HCT116 (cell line): Measurements from ENCODE around the gene KLC4. TPM values are rescaled to one million over a fixed set of nuclear protein-coding genes. Genes with fewer than 3 reads are reported as not detected.

Experiments
- ATAC-seq: fragments of 200-7000 bp; cut with Tn5 transposase; 2 replicates; pipeline ENCODE4 v1.9.1; 2020; ENCODE audit warnings: mild to moderate bottlenecking, moderate library complexity
- BruUV-seq: library from RNA; stranded (reverse); fragments of 400-500 nt; replicated peaks from 2 replicates; lab custom pipeline; 2021; lab: Mats Ljungman, UMichigan
- CTCF ChIA-PET: fragments of 300-600 bp; sonication (Branson Sonifier 250); formaldehyde crosslinking; loops from one replicate; lab custom pipeline; 2021; ENCODE audit warnings: antibody characterized with exemption; lab: Charles Lee
- POLR2A ChIA-PET: fragments of 300-600, 350-600 bp; sonication (Branson Sonifier 250); formaldehyde crosslinking; loops from one replicate; lab custom pipeline; 2021; ENCODE audit warnings: antibody characterized with exemption; lab: Charles Lee
- RAD21 ChIA-PET, 2 experiments: fragments of 300-600 bp; sonication (Branson Sonifier 250); formaldehyde crosslinking; loops; one replicate each; lab custom pipeline; 2023; ENCODE audit warnings: low total read pairs in 2 of 2; ENCODE audit not compliant: uncharacterized antibody in 2 of 2, unreplicated experiment in 2 of 2, low non-redundant PET in 1 of 2; lab: Charles Lee
- DNase-seq: peaks from one replicate; pipeline ENCODE4 v3.0.0-alpha.2; 2010; ENCODE audit warnings: low read depth, low spot score
- H2AFZ ChIP-seq: fragments of 200-600 bp; shearing (Covaris generic), sonication (generic); 2 replicates; pipeline ENCODE4 v1.6.1; 2017; ENCODE audit warnings: low read depth, mixed run types, mixed read lengths, antibody characterized with exemption, low read length; ENCODE audit not compliant: poor library complexity, severe bottlenecking
- H3K27ac ChIP-seq: 2 replicates; pipeline ENCODE4 v1.5.1; 2012; ENCODE audit warnings: low read depth, low read length
- H3K27me3 ChIP-seq: fragments of 200-600 bp; sonication (generic); 2 replicates; pipeline ENCODE4 v1.6.1; 2016; ENCODE audit warnings: mixed run types, low read length, mixed read lengths; ENCODE audit not compliant: insufficient read depth
- H3K36me3 ChIP-seq, 2 experiments: fragments of 200-500 bp in 1 of 2; fragments of 200-600 bp in 1 of 2; sonication (Bioruptor generic) in 1 of 2; sonication (generic) in 1 of 2; 2 replicates each; pipeline versions ENCODE4 v1.5.1 to v1.6.1; 2014 to 2016; ENCODE audit warnings: low read length in 2 of 2, inconsistent platforms in 1 of 2, mixed read lengths in 1 of 2, mixed run types in 1 of 2; ENCODE audit not compliant: insufficient read depth in 2 of 2, control insufficient read depth in 1 of 2
- H3K4me1 ChIP-seq, 2 experiments: fragments of 200-600 bp in 1 of 2; sonication (generic) in 1 of 2; 2 replicates each; pipeline versions ENCODE4 v1.5.1 to v1.6.1; 2012 to 2017; ENCODE audit warnings: low read length in 2 of 2, inconsistent platforms in 1 of 2, mild to moderate bottlenecking in 1 of 2, mixed read lengths in 1 of 2, mixed run types in 1 of 2, moderate library complexity in 1 of 2; ENCODE audit not compliant: insufficient read depth in 2 of 2, control insufficient read depth in 1 of 2
- H3K4me2 ChIP-seq: fragments of 200-600 bp; sonication (generic); 2 replicates; pipeline ENCODE4 v1.6.1; 2017; ENCODE audit warnings: mixed run types, low read length, mixed read lengths
- H3K4me3 ChIP-seq, 2 experiments: fragments of 200-600 bp in 1 of 2; sonication (generic) in 1 of 2; replicated peaks in 1 of 2; 2 replicates each; pipeline ENCODE4 v1.5.1; 2011 to 2016; ENCODE audit warnings: low read length in 2 of 2, control low read depth in 1 of 2, low read depth in 1 of 2, mild to moderate bottlenecking in 1 of 2, mixed read lengths in 1 of 2, mixed run types in 1 of 2
- H3K79me2 ChIP-seq: fragments of 200-600 bp; sonication (generic); 2 replicates; pipeline ENCODE4 v1.6.1; 2017; ENCODE audit warnings: mild to moderate bottlenecking, mixed run types, low read length, moderate library complexity, mixed read lengths; ENCODE audit not compliant: insufficient read depth
- H3K9ac ChIP-seq: fragments of 200-600 bp; sonication (generic); 2 replicates; pipeline ENCODE4 v1.6.1; 2016; ENCODE audit warnings: low read length, mixed read lengths
- H3K9me2 ChIP-seq: fragments of 200-600 bp; sonication (generic), shearing (Covaris generic); 2 replicates; pipeline ENCODE4 v1.6.1; 2017; ENCODE audit warnings: mixed run types, mild to moderate bottlenecking, moderate library complexity; ENCODE audit not compliant: insufficient read depth
- H3K9me3 ChIP-seq, 2 experiments: fragments of 200-500 bp in 1 of 2; fragments of 200-600 bp in 1 of 2; sonication (Bioruptor generic) in 1 of 2; sonication (generic) in 1 of 2; 2 replicates each; pipeline ENCODE4 v1.6.1; 2014 to 2017; ENCODE audit warnings: low read length in 2 of 2, mixed read lengths in 2 of 2, inconsistent platforms in 1 of 2, low read depth in 1 of 2, mild to moderate bottlenecking in 1 of 2, mixed run types in 1 of 2, moderate library complexity in 1 of 2; ENCODE audit not compliant: control insufficient read depth in 1 of 2, insufficient read depth in 1 of 2
- H4K20me1 ChIP-seq: fragments of 200-600 bp; sonication (generic), shearing (Covaris generic); 2 replicates; pipeline ENCODE4 v1.6.1; 2017; ENCODE audit warnings: mixed run types, mild to moderate bottlenecking, moderate library complexity; ENCODE audit not compliant: insufficient read depth
- ATF3 ChIP-seq: IDR thresholded peaks from 2 replicates; pipeline ENCODE4 v1.6.1; 2012
- CBX3 ChIP-seq: IDR thresholded peaks from 2 replicates; pipeline ENCODE4 v1.6.1; 2012; ENCODE audit warnings: low read depth
- CTCF ChIP-seq, 3 experiments: fragments of 200-600 bp in 1 of 3; sonication (generic) in 1 of 3; IDR thresholded peaks in 2 of 3; conservative IDR thresholded peaks in 1 of 3; 2 replicates each; pipeline ENCODE4 v1.5.1; 2012 to 2017; ENCODE audit warnings: low read depth in 2 of 3, low read length in 2 of 3, antibody characterized with exemption in 1 of 3, borderline replicate concordance in 1 of 3, control low read depth in 1 of 3, mild to moderate bottlenecking in 1 of 3, mixed read lengths in 1 of 3, mixed run types in 1 of 3, moderate library complexity in 1 of 3; ENCODE audit not compliant: insufficient read depth in 1 of 3
- EGR1 ChIP-seq: IDR thresholded peaks from 2 replicates; pipeline ENCODE4 v1.6.1; 2012; ENCODE audit warnings: low read depth
- ELF1 ChIP-seq: IDR thresholded peaks from 2 replicates; pipeline ENCODE4 v1.6.1; 2012; ENCODE audit warnings: low read depth, borderline replicate concordance
- EZH2 ChIP-seq: fragments of 200-600 bp; sonication (generic); IDR thresholded peaks from 2 replicates; pipeline ENCODE4 v1.6.1; 2017; ENCODE audit warnings: antibody characterized with exemption, mixed run types
- FOSL1 ChIP-seq: IDR thresholded peaks from 2 replicates; pipeline ENCODE4 v1.6.1; 2012; ENCODE audit warnings: low read depth
- JUND ChIP-seq: IDR thresholded peaks from 2 replicates; pipeline ENCODE4 v1.6.1; 2012
- MAX ChIP-seq: IDR thresholded peaks from 2 replicates; pipeline ENCODE4 v1.6.1; 2012
- POLR2AphosphoS5 ChIP-seq: IDR thresholded peaks from 2 replicates; pipeline ENCODE4 v1.6.1; 2011; ENCODE audit warnings: mild to moderate bottlenecking, low read depth, low read length, moderate library complexity
- RAD21 ChIP-seq: IDR thresholded peaks from 2 replicates; pipeline ENCODE4 v1.6.1; 2012; ENCODE audit warnings: low read depth, mild to moderate bottlenecking
- REST ChIP-seq: IDR thresholded peaks from 2 replicates; pipeline ENCODE4 v1.6.1; 2012; ENCODE audit warnings: low read depth
- SIN3A ChIP-seq: IDR thresholded peaks from 2 replicates; pipeline ENCODE4 v1.6.1; 2012; ENCODE audit warnings: low read depth
- SP1 ChIP-seq: IDR thresholded peaks from 2 replicates; pipeline ENCODE4 v1.6.1; 2012; ENCODE audit warnings: low read depth
- SRF ChIP-seq: IDR thresholded peaks from 2 replicates; pipeline ENCODE4 v1.6.1; 2012; ENCODE audit warnings: low read depth
- TCF7L2 ChIP-seq: IDR thresholded peaks from 2 replicates; pipeline ENCODE4 v1.7.0; 2011; ENCODE audit warnings: borderline replicate concordance, inconsistent platforms; ENCODE audit not compliant: insufficient read depth, insufficient read length; ENCODE audit errors: extremely low read depth
- ZBTB33 ChIP-seq: IDR thresholded peaks from 2 replicates; pipeline ENCODE4 v1.6.1; 2011; ENCODE audit warnings: mild to moderate bottlenecking, low read length, moderate library complexity; ENCODE audit not compliant: insufficient replicate concordance; ENCODE audit errors: extremely low read depth
- ZFX ChIP-seq: fragments of 450-650 bp; IDR thresholded peaks from 2 replicates; pipeline ENCODE4 v1.6.1; 2017
- ZNF274 ChIP-seq: fragments of 200-500 bp; sonication (Bioruptor generic); IDR thresholded peaks from 2 replicates; pipeline ENCODE4 v1.6.1; 2014; ENCODE audit warnings: mild to moderate bottlenecking, low read depth, low read length, inconsistent platforms
- intact Hi-C: fragments of 100-400 bp; cut with micrococcal nuclease; formaldehyde crosslinking; loops from 2 replicates; pipeline ENCODE4 v1.10.0; 2022
- total RNA-seq: library from RNA; stranded (reverse); gene quantifications from one replicate; pipeline ENCODE4 v1.2.1, GENCODE V29; 2021; ENCODE audit not compliant: unreplicated experiment

The KLC4 gene
- total RNA-seq, 1 experiment from 2014 or later: 16.2 TPM

- ChIA-PET RAD21 (no interaction called here), POLR2A (interaction anchor here (1.4 to 1.5 kb wide), 2 partner anchors 46 to 76 kb away, joined by 7 to 9 read pairs; partner anchors contain the start of genes KLHDC3, MEA1 and PPP2R5D), CTCF (interaction anchor here (1.0 kb wide), 1 partner anchor 83 kb away, joined by 5 read pairs; no protein-coding TSS in a partner anchor)
- no TSS peak for BruUV-seq
- Histone ChIP-seq H3K4me1 (peaks cover 8 to 20% of the 10 kb centered on the region in 2 experiments; a peak in 3 of 4 replicates), H3K4me2 (peak overlapping the region; percentile 81), H3K79me2 (peaks cover 24% of the 10 kb centered on the region), H3K27me3 (no peaks in the 10 kb centered on the region), H3K4me3 (peak overlapping the region; percentile 89), H3K27ac (peak overlapping the region; percentile 59; the same call in 1 of the 2 replicates), H3K36me3 (peaks cover 0 to 18% of the 10 kb centered on the region in 2 experiments; a peak in 1 of 4 replicates), H4K20me1 (no peaks in the 10 kb centered on the region), H3K9ac (peak overlapping the region; percentile 65), H2AFZ (peak overlapping the region; percentile 67), H3K9me3 (no peaks in the 10 kb centered on the region), H3K9me2 (no peaks in the 10 kb centered on the region)
- peak; percentile 28 for ATAC-seq
- intact Hi-C loops: no loop called here
- no peak for DNase-seq
- TF ChIP-seq EGR1: no peak
- TF ChIP-seq RAD21: no peak
- no peak for TF ChIP-seq SP1
- TF ChIP-seq TCF7L2: no peak
- no peak for TF ChIP-seq CTCF (IDR thresholded peaks at IDR 0.05 in 2 of 3, conservative IDR thresholded peaks at IDR 0.05 in 1 of 3; ENCODE audit: borderline replicate concordance in 1 of 3, insufficient read depth in 1 of 3, low read depth in 2 of 3, low read length in 2 of 3)
- no peak for TF ChIP-seq JUND
- TF ChIP-seq EZH2: no peak
- TF ChIP-seq REST: no peak
- no peak for TF ChIP-seq ELF1
- no peak for TF ChIP-seq MAX
- TF ChIP-seq SIN3A: no peak
- TF ChIP-seq ATF3: no peak
- no peak for TF ChIP-seq SRF
- no peak for TF ChIP-seq POLR2AphosphoS5
- TF ChIP-seq ZBTB33: no peak
- TF ChIP-seq FOSL1: no peak
- no peak for TF ChIP-seq CBX3
- TF ChIP-seq ZFX: no peak
- no peak for TF ChIP-seq ZNF274
Observed at GRCh38 chr6:43060034-43060754, 763 bp downstream of the KLC4 start.
